HG03571 (cell line): ENCODE data around the gene TIAM1.

ENCODE experiments used
- ATAC-seq: cut with Tn5 transposase; IDR thresholded peaks from one replicate; pipeline ENCODE4 v1.9.1; 2021; ENCODE audit not compliant: unreplicated experiment

Gene TIAM1

GRCh38 chr21:31331231-31331630 lies 12.8 kb downstream of the TIAM1 start:
- no peak for ATAC-seq

GRCh38 chr21:31330144-31330483 lies 13.9 kb downstream of the TIAM1 start:
- ATAC-seq, result no peak

GRCh38 chr21:31329456-31330143 lies 14.5 kb downstream of the TIAM1 start:
- ATAC-seq, result no peak

- peak; percentile 95 for ATAC-seq
These were observed 17.4 kb downstream of the TIAM1 start for GRCh38 chr21:31326522-31327242.

- no peak for ATAC-seq
These were observed 25.1 kb downstream of the TIAM1 start for GRCh38 chr21:31318971-31319370.

GRCh38 chr21:31317688-31318087 lies 26.4 kb downstream of the TIAM1 start:
- ATAC-seq, result no peak

- no peak for ATAC-seq
These were observed 27.4 kb downstream of the TIAM1 start for GRCh38 chr21:31316488-31317169.

GRCh38 chr21:31316072-31316471 lies 28.0 kb downstream of the TIAM1 start:
- no peak for ATAC-seq

- no peak for ATAC-seq
These were observed 33.3 kb downstream of the TIAM1 start for GRCh38 chr21:31310750-31311149.

GRCh38 chr21:31308584-31308983 lies 35.5 kb downstream of the TIAM1 start:
- ATAC-seq, result no peak

GRCh38 chr21:31305888-31306287 lies 38.2 kb downstream of the TIAM1 start:
- ATAC-seq, result no peak

GRCh38 chr21:31299291-31300147 lies 44.5 kb downstream of the TIAM1 start:
- ATAC-seq, result no peak

GRCh38 chr21:31298618-31299269 lies 45.3 kb downstream of the TIAM1 start:
- ATAC-seq, result no peak

- no peak for ATAC-seq
These were observed 46.3 kb downstream of the TIAM1 start for GRCh38 chr21:31297806-31298205.

GRCh38 chr21:31295676-31296075 lies 48.4 kb downstream of the TIAM1 start:
- ATAC-seq, result no peak

- ATAC-seq, result no peak
These were observed 49.4 kb downstream of the TIAM1 start for GRCh38 chr21:31294691-31295090.

- no peak for ATAC-seq
These were observed 50.1 kb downstream of the TIAM1 start for GRCh38 chr21:31293986-31294385.

- ATAC-seq, result no peak
These were observed 53.3 kb downstream of the TIAM1 start for GRCh38 chr21:31290765-31291164.

GRCh38 chr21:31289702-31290101 lies 54.4 kb downstream of the TIAM1 start:
- ATAC-seq, result no peak

- no peak for ATAC-seq
These were observed 55.9 kb downstream of the TIAM1 start for GRCh38 chr21:31288191-31288590.

- ATAC-seq, result no peak
These were observed 56.9 kb downstream of the TIAM1 start for GRCh38 chr21:31287201-31287600.
